ENCODE measurements around the gene NOP16.
"Not testable (repeated sequence)": the region's sequence is repeated elsewhere in the genome, so short reads cannot be mapped to it uniquely, and the experiment has no call there.

NOP16 gene

DNA sequence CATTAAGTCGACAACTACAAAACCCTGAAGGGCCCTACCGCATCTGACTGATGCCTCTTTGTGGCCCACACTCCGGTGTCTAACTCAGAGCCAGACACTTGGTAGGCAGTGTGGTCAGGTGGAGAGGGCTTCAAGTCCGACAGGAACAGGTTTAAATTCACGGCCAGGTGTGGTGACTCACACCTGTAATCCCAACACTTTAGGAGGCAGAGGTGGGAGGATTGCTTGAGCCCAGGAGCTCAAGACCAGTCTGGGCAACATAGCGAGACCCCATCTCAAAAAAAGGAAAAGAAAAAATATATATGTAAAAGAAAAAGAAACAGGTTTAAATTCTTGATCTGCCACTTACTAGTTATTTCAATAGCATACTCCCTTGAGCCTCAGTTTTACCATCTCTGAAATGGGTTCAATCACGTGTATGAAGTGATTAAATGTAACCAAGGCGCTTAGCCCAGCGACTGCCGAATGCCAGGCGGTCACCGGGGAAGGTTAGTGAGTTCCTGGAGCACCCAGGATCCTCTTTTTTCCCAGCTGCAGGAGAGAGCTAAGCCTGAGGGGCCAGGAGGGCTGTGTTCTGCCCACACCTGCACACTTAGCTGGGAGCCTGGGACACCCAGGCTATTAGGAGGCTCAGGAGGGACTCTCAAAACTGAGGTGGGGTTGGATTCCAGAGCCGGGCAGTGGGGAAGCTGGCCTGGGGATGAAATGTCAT, 27.0 kb upstream of the NOP16 start:
- no peak for TF ChIP-seq POLR2A (IDR thresholded peaks at IDR 0.05; ENCODE audit: low read depth, low read length)
- FAIRE-seq = no peak
- no peak for DNase-seq (ENCODE audit: insufficient read length, low spot score)

DNA sequence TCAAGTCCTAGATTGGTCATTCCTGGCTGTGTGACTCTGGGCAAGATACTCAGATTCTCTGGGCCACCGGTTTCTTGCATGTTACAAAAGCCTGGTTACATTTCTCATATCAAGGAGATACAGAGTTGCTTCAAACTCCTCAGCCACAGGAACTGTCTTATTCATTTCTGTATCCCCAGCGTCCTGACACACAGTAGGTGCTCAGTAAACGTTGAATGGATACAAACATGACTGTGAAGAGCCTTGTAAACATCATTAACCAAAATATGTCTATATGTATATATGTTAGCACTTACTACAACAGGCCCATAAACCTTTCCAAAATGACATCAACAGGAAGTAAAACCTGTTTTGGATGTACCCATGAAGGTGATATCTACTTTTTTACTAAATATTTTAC, 26.3 kb upstream of the NOP16 start:
- DNase-seq (ENCODE audit: insufficient read length, low spot score) = no peak
- TF ChIP-seq POLR2A (IDR thresholded peaks at IDR 0.05; ENCODE audit: low read depth, low read length) = no peak
- no peak for FAIRE-seq

GRCh38 chr5:176413709-176414191, 25.4 kb upstream of the NOP16 start:
- no peak for FAIRE-seq
- no peak for TF ChIP-seq POLR2A (IDR thresholded peaks at IDR 0.05; ENCODE audit: low read depth, low read length)
- DNase-seq (ENCODE audit: insufficient read length, low spot score) = no peak

GRCh38 chr5:176413255-176413565, 24.8 kb upstream of the NOP16 start:
- TF ChIP-seq POLR2A (IDR thresholded peaks at IDR 0.05; ENCODE audit: low read depth, low read length) = no peak
- FAIRE-seq (no peak), DNase-seq (ENCODE audit: insufficient read length, low spot score) (no peak)

- DNase-seq (ENCODE audit: insufficient read length, low spot score) (no peak), FAIRE-seq (no peak)
- TF ChIP-seq POLR2A (IDR thresholded peaks at IDR 0.05; ENCODE audit: low read depth, low read length) = no peak
Observed at GRCh38 chr5:176412517-176413254, 24.3 kb upstream of the NOP16 start.

- FAIRE-seq = no peak
- DNase-seq (ENCODE audit: insufficient read length, low spot score) = peak; percentile 42
Observed at GRCh38 chr5:176410486-176411180, 22.2 kb upstream of the NOP16 start.

DNA sequence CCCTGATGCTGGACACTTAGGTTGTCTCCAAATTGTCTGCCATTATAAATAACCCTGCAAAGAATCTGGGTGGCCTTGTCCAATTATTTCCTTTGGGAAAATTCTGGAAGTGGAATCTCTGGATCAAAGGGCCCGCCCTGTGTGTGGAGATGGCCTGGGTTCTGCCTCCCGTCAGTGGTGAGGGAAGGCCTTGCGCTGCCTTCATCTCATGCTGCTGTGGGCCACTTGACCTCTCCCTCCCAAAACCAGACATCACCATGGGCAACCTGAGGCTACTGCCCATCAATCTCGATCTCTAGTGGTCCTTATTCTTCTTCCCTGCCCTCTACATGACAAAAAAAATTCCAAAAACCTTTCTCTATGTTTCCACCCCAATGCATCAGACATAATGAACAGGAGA, 21.4 kb upstream of the NOP16 start:
- FAIRE-seq = no peak
- no peak for DNase-seq (ENCODE audit: insufficient read length, low spot score)
- TF ChIP-seq POLR2A (IDR thresholded peaks at IDR 0.05; ENCODE audit: low read depth, low read length) = no peak

More at GRCh38 chr5:176410486-176411180, 22.2 kb upstream of the NOP16 start:
- TF ChIP-seq POLR2A (IDR thresholded peaks at IDR 0.05; ENCODE audit: low read depth, low read length) = no peak

GRCh38 chr5:176408590-176408989, 20.2 kb upstream of the NOP16 start:
- TF ChIP-seq POLR2A (IDR thresholded peaks at IDR 0.05; ENCODE audit: low read depth, low read length) = no peak
- DNase-seq (ENCODE audit: insufficient read length, low spot score) = no peak
- no peak for FAIRE-seq

GRCh38 chr5:176408252-176408573, 19.8 kb upstream of the NOP16 start:
- DNase-seq (ENCODE audit: insufficient read length, low spot score); FAIRE-seq: not testable (repeated sequence)

- DNase-seq (ENCODE audit: insufficient read length, low spot score) = no peak
- no peak for FAIRE-seq
Observed at GRCh38 chr5:176407456-176408251, 19.3 kb upstream of the NOP16 start.

DNA sequence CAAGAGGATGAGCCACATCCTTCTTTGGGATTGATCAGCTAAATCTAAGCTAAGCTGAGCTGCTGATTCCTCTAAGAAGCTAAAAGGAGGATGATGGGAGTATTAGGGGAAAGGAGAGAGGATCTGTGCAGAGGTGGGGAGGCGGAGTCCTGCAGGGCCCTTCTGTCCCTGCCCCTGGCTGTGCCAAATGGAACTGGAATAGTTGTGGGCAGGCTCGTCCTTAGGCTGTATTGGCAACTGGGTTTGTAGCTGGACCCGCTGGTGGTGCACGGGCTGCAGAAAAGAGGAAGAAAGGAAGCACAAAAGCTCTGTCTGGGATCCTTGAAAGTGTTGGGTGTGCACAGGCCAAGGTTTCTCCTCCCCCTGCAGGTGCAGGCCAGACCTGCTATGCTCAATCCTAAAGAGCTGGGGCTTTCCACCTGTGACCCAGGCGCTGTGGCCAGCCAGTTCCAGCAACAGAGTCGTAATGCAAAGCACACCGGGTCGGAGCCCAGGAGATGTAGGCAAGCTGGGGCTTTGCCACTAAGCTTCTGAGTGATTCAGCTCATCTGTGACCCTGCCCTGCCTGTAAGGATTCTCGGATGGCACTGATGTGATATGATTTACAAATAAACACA, 18.1 kb upstream of the NOP16 start:
- no peak for TF ChIP-seq POLR2A (IDR thresholded peaks at IDR 0.05; ENCODE audit: low read depth, low read length)
- DNase-seq (ENCODE audit: insufficient read length, low spot score) = no peak
- FAIRE-seq = no peak

More at GRCh38 chr5:176407456-176408251, 19.3 kb upstream of the NOP16 start:
- TF ChIP-seq POLR2A (IDR thresholded peaks at IDR 0.05; ENCODE audit: low read depth, low read length) = no peak

- no peak for TF ChIP-seq POLR2A (IDR thresholded peaks at IDR 0.05; ENCODE audit: low read depth, low read length)
- FAIRE-seq (no peak), DNase-seq (ENCODE audit: insufficient read length, low spot score) (no peak)
Observed at GRCh38 chr5:176405656-176406435, 17.4 kb upstream of the NOP16 start.
